Measurements from ENCODE around the gene SIVA1. TPM values are rescaled to one million over a fixed set of nuclear protein-coding genes. Genes with fewer than 3 reads are reported as not detected.

Gene SIVA1
- total and polyA plus RNA-seq, 2 of the 8 experiments (the other 6 are each of a cell fraction or from before 2014, with no cell fraction given): 123 to 589 TPM

- H3K14ac ChIP-seq (ENCODE audit: insufficient read length): no peak overlapping the region
- peak overlapping the region; percentile 56 for H4K91ac ChIP-seq (replicated peaks; ENCODE audit: insufficient read length, low read length)
- no peak overlapping the region for H2BK120ac ChIP-seq (replicated peaks; ENCODE audit: low read depth, low read length)
- DNase-seq (ENCODE audit: low read depth in 1 of 2, low spot score in 2 of 2): peak; percentile 80 to 100
- H4K5ac ChIP-seq (ENCODE audit: insufficient read length, low read depth, low read length): peak overlapping the region; percentile 40
- H3K4me3 ChIP-seq (ENCODE audit: extremely low read depth in 1 of 4, insufficient read depth in 2 of 4, low read depth in 3 of 4, low read length in 4 of 4): peak overlapping the region in 1 of 4 experiments; percentile 42; a peak in 1 of 8 replicates
- H2BK15ac ChIP-seq (ENCODE audit: low read length): peak overlapping the region; percentile 53; the same call in 1 of the 2 replicates
- POLR2A ChIA-PET (ENCODE audit: partially characterized antibody): interaction anchor here (0.7 to 2.7 kb wide), 12 partner anchors 9 to 103 kb away, joined by 3 to 9 read pairs (median 4); partner anchors contain the start of gene SIVA1
- H4K20me1 ChIP-seq (replicated peaks in 1 of 2; ENCODE audit: control insufficient read depth in 1 of 2, insufficient read depth in 2 of 2, low read length in 2 of 2): peaks cover 7 to 16% of the 10 kb centered on the region in 2 experiments
- WGBS, 2 experiments (ENCODE audit: extremely low coverage in 1 of 2, insufficient coverage in 1 of 2, insufficient read length in 1 of 2, insufficient replicate concordance in 2 of 2, low coverage in 1 of 2, low lambda C conversion rate in 2 of 2, missing lambda C conversion rate in 1 of 2): 27% methylated on average over 21 of the region's 25 CpGs; no CpG with 5 or more reads in 1 of the 2 experiments
- H3K23ac ChIP-seq (ENCODE audit: insufficient read length): no peak overlapping the region
- H3K23me2 ChIP-seq (ENCODE audit: low read depth, low read length): no peaks in the 10 kb centered on the region
- peaks cover 0 to 24% (median 12%) of the 10 kb centered on the region in 4 experiments; a peak in 7 of 8 replicates for H3K36me3 ChIP-seq (ENCODE audit: control insufficient read depth in 2 of 4, insufficient read depth in 4 of 4, low read length in 3 of 4)
- no peaks in the 10 kb centered on the region for H3K27me3 ChIP-seq (replicated peaks in 1 of 4; ENCODE audit: control insufficient read depth in 3 of 4, extremely low read depth in 1 of 4, insufficient read depth in 3 of 4, low read length in 3 of 4)
- CTCF ChIA-PET (ENCODE audit: partially characterized antibody): interaction anchor here (0.6 to 7.8 kb wide), 34 partner anchors 9 to 286 kb away, joined by 3 to 110 read pairs (median 6); partner anchors contain the start of genes AKT1 and SIVA1
- no peak for FAIRE-seq
- peaks cover 0 to 11% (median 8%) of the 10 kb centered on the region in 4 experiments; a peak in 6 of 7 replicates for H3K4me1 ChIP-seq (replicated peaks in 1 of 4; ENCODE audit: control insufficient read depth in 3 of 4, insufficient read depth in 4 of 4, low read length in 3 of 4)
- H2AK5ac ChIP-seq (ENCODE audit: low read depth, low read length): no peak overlapping the region
- H2AFZ ChIP-seq (ENCODE audit: low read length): no peak overlapping the region; the same call in 1 of the 2 replicates
- H3K4ac ChIP-seq (replicated peaks; ENCODE audit: insufficient read length, low read depth, low read length): no peak overlapping the region
- H3K4me2 ChIP-seq (ENCODE audit: insufficient read depth in 1 of 2, low read depth in 2 of 2, low read length in 2 of 2): peak overlapping the region; percentile 3 to 61; a peak in 3 of 4 replicates
- H3K79me1 ChIP-seq (ENCODE audit: low read depth, low read length): no peaks in the 10 kb centered on the region
- peak overlapping the region; percentile 17; the same call in 1 of the 2 replicates for H2BK12ac ChIP-seq (ENCODE audit: low read depth, low read length)
- H4K8ac ChIP-seq (ENCODE audit: extremely low read depth, insufficient read depth, low read length): no peak overlapping the region; the same call in 1 of the 2 replicates
- 0 out of 7 replicates have a peak overlapping the region, but pooled peaks of 1 of the 4 experiments have one; percentile 13 for H3K9ac ChIP-seq (replicated peaks in 1 of 4; ENCODE audit: extremely low read depth in 1 of 4, low read depth in 3 of 4, low read length in 3 of 4)
- H3K56ac ChIP-seq (replicated peaks; ENCODE audit: insufficient read length, low read depth, low read length): peak overlapping the region; percentile 21
- no peak overlapping the region for H3K27ac ChIP-seq (ENCODE audit: low read depth, low read length)
- H3K79me2 ChIP-seq (ENCODE audit: control insufficient read depth in 1 of 2, insufficient read depth in 2 of 2, low read length in 2 of 2): no peaks in the 10 kb centered on the region
- peak overlapping the region; percentile 12; the same call in 1 of the 2 replicates for H2BK5ac ChIP-seq (ENCODE audit: low read depth, low read length)
- peaks cover 11 to 17% of the 10 kb centered on the region in 2 experiments; a peak in 2 of 4 replicates for H3K9me3 ChIP-seq (ENCODE audit: insufficient read depth in 2 of 2, low read depth in 1 of 2, low read length in 1 of 2)
- H2BK20ac ChIP-seq (ENCODE audit: low read length): no peak overlapping the region
- H3K18ac ChIP-seq (ENCODE audit: extremely low read depth, low read length): peak overlapping the region; percentile 86
- TF ChIP-seq MAX (IDR thresholded peaks at IDR 0.05) (peak; percentile 80), SP1 (IDR thresholded peaks at IDR 0.05; ENCODE audit: low read depth, low read length) (no peak), YY1 (IDR thresholded peaks at IDR 0.05; ENCODE audit: low read depth, low read length) (no peak), POLR2AphosphoS5 (IDR thresholded peaks at IDR 0.05; ENCODE audit: low read depth, low read length) (no peak; the same call in 1 of the 2 replicates), E2F6 (IDR thresholded peaks at IDR 0.05) (peak; percentile 38; the same call in 1 of the 2 replicates), BRCA1 (IDR thresholded peaks at IDR 0.05; ENCODE audit: low read depth, low read length) (no peak), HDAC2 (IDR thresholded peaks at IDR 0.05; ENCODE audit: borderline replicate concordance in 1 of 2, low read depth in 2 of 2, low read length in 2 of 2) (no peak), SRF (IDR thresholded peaks at IDR 0.05; ENCODE audit: low read depth, low read length) (no peak), EP300 (IDR thresholded peaks at IDR 0.05; ENCODE audit: borderline replicate concordance in 1 of 2, low read depth in 2 of 2, low read length in 2 of 2) (no peak)
Observed at GRCh38 chr14:104768437-104769323, 15.7 kb downstream of the SIVA1 start.
